Testis (tissue), 3 donors: ENCODE data around the gene C11orf91. TPM values are rescaled to one million over a fixed set of nuclear protein-coding genes. Genes with fewer than 3 reads are reported as not detected.
"Not testable (repeated sequence)": the region's sequence is repeated elsewhere in the genome, so short reads cannot be mapped to it uniquely, and the experiment has no call there.

Source experiments
- DNase-seq: peaks from one replicate; pipeline ENCODE4 v3.0.0-alpha.2; 2019
- H3K27ac ChIP-seq, 2 donors: fragments of 200-600 bp; sonication (generic); one replicate each; pipeline ENCODE4 v1.5.1; 2019
- H3K27me3 ChIP-seq: fragments of 200-600 bp; sonication (generic); one replicate; pipeline ENCODE4 v1.5.1; 2019
- H3K36me3 ChIP-seq: fragments of 200-600 bp; sonication (generic); one replicate; pipeline ENCODE4 v1.5.1; 2017; ENCODE audit warnings: low read depth; ENCODE audit errors: missing control alignments
- H3K4me1 ChIP-seq: fragments of 200-600 bp; sonication (generic); one replicate; pipeline ENCODE4 v1.5.1; 2019
- H3K4me3 ChIP-seq, 2 donors: fragments of 200-600 bp; sonication (generic); one replicate each; pipeline ENCODE4 v1.5.1; 2017 to 2019
- H3K9me3 ChIP-seq: fragments of 200-600 bp; sonication (generic); one replicate; pipeline ENCODE4 v1.5.1; 2017
- CTCF ChIP-seq, 3 experiments: fragments of 450-650 bp in 2 of 3; fragments of 200-600 bp in 1 of 3; sonication (generic) in 1 of 3; IDR thresholded peaks; one replicate each; pipeline ENCODE4 v1.5.1; 2016 to 2019; ENCODE audit warnings: antibody characterized with exemption in 3 of 3, mild to moderate bottlenecking in 2 of 3, moderate library complexity in 1 of 3
- POLR2A ChIP-seq: fragments of 450-650 bp; IDR thresholded peaks from one replicate; pipeline ENCODE4 v1.6.1; 2017; ENCODE audit warnings: antibody characterized with exemption, mild to moderate bottlenecking, moderate library complexity
- WGBS, 2 donors: methylation state at CpG; one replicate each; pipeline ENCODE4 v1.1.5; 2018; 5-methylcytosine and 5-hydroxymethylcytosine counted together
- intact Hi-C: fragments of 100-400 bp; cut with DNase I; formaldehyde crosslinking; loops from one replicate; pipeline ENCODE4 v1.15.1; 2023; ENCODE audit warnings: low total_unique reads
- polyA plus RNA-seq: library from polyadenylated mRNA; stranded (reverse); fragments of 350-450 nt; fragmentation: Illumina TruSeq; extraction: RNeasy Lipid Tissue Mini Kit (QIAGEN cat#74804); gene quantifications from one replicate; pipeline ENCODE4 v1.2.3, GENCODE V29; 2014; ENCODE audit warnings: low read depth, low replicate concordance; ENCODE audit not compliant: insufficient read depth
- total RNA-seq, 2 donors: library from RNA; depleted of rRNA; stranded (reverse); fragments of >200 nt; gene quantifications; one replicate each; pipeline ENCODE4 v1.2.3, GENCODE V29; 2016

The C11orf91 gene
- total and polyA plus RNA-seq, 3 donors from 2014 or later: 0.81 to 12.8 TPM; not detected in 1

DNA sequence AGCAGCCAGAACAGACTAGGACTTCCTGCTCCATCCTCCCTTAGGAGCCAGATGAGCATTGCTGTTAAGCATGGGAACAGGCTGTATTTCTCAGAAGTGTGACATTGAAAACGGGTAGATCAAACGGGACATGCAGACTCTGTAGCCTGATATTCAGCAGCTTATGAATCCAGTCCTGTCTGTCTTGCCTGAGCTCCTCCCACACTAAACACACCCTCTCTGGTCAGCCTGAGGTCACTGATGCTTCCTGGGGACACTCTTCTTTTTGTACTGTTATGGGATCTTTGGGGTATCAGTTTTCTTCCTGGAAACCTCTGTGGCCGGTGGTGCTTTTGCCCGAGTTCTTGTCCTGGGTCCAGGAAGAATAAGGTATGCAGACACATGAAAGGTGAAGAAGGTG lies 35.8 kb downstream of the C11orf91 start:
- H3K27me3 ChIP-seq: no peaks in the 10 kb centered on the region
- WGBS, 2 donors: 60 to 62% methylated on average over 4 of the region's 4 CpGs
- no peaks in the 10 kb centered on the region for H3K36me3 ChIP-seq
- H3K4me1 ChIP-seq: no peaks in the 10 kb centered on the region
- intact Hi-C loops: no loop called here
- no peak for TF ChIP-seq CTCF (IDR thresholded peaks at IDR 0.05)
- no peak for TF ChIP-seq POLR2A
- no peak for DNase-seq
- H3K27ac ChIP-seq: no peak overlapping the region
- no peaks in the 10 kb centered on the region for H3K9me3 ChIP-seq
- no peak overlapping the region for H3K4me3 ChIP-seq

DNA sequence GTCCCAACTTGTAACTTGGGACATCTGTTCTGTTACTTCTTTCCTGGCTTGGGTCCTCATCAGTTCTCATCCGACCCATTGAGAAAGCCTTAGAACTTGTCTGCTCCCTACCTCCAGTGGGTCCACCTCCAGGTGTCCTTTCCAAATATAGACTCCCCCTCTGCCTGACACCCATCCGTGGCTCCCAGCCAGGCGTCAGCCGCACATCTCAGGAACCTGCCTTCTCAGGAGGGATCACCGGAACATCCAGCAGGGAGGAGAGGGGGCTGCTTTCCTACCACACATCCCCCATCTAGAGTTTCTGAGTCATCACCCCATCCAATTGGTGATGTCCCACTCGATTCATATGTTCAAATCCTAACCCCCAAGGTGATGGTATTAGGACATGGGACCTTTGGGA lies 36.5 kb downstream of the C11orf91 start:
- no peaks in the 10 kb centered on the region for H3K27me3 ChIP-seq
- H3K4me3 ChIP-seq: no peak overlapping the region
- no peaks in the 10 kb centered on the region for H3K9me3 ChIP-seq
- TF ChIP-seq CTCF (IDR thresholded peaks at IDR 0.05): no peak
- TF ChIP-seq POLR2A: no peak
- DNase-seq: no peak
- H3K27ac ChIP-seq: no peak overlapping the region
- no peaks in the 10 kb centered on the region for H3K4me1 ChIP-seq
- H3K36me3 ChIP-seq: no peaks in the 10 kb centered on the region
- 93 to 95% methylated on average over 6 of the region's 6 CpGs for WGBS, 2 donors
- intact Hi-C loops: no loop called here

DNA sequence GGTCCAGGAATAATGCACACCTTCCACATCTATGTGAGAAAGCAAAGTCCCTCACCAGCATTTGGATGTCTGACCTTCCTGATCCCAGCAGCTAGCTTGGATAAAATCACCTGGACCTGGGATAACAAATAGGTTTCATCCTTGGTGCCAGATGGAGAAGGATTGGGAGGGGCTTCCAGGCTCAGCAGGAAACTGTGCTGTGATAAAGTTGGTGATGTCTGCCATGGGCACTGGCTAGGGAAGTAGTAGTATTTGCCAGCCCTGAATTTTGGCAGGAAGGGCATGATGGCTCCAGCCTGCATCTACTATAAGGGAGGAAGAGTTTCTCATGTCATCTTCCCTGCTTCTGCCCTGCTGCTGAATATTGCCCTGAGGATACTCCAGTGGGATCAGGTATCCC lies 37.5 kb downstream of the C11orf91 start:
- intact Hi-C loops: no loop called here
- Histone ChIP-seq H3K27ac (no peak overlapping the region), H3K9me3 (no peaks in the 10 kb centered on the region), H3K36me3 (no peaks in the 10 kb centered on the region), H3K4me3 (no peak overlapping the region), H3K27me3 (no peaks in the 10 kb centered on the region), H3K4me1 (no peaks in the 10 kb centered on the region)
- no peak for DNase-seq
- no peak for TF ChIP-seq POLR2A
- TF ChIP-seq CTCF (IDR thresholded peaks at IDR 0.05): no peak

DNA sequence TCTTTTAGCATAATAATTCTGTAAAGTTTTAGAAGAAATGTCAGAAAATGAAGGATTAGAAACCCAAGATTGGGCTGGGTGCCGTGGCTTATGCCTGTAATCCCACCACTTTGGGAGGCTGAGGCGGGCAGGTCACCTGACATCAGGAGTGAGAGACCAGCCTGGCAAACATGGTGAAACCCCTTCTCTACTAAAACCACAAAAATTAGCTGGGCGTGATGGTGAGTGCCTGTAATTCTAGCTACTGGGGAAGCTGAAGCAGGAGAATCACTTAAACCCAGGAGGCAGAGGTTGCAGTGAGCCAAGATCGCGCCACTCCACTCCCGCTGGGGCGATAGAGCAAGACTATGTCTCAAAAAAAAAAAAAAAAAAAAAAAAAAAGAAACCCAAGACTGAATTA lies 39.1 kb downstream of the C11orf91 start:
- H3K9me3 ChIP-seq, intact Hi-C loops, DNase-seq, H3K4me3 ChIP-seq, H3K27ac ChIP-seq, H3K27me3 ChIP-seq, H3K4me1 ChIP-seq, H3K36me3 ChIP-seq: not testable (repeated sequence)
- WGBS, 2 donors: 94 to 95% methylated on average over 7 of the region's 7 CpGs

DNA sequence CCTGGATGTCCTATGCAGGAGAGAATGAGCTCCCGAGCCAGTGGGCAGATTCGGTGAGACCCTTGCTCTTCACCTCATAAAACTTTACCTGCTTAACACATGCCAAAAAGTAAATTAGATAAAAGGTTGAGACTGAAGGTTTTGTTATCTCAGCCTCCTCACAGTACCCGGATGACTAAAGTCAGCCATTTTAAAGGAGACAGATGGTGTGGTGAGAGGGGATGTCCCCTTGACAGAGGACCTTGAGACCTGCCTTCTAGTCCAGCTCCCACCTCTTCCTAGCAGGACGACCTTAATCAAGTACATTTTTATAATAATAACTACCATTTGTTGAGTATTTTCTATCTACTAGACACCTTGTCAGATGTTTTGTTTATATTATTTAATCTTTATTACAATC lies 39.7 kb downstream of the C11orf91 start:
- H3K4me1 ChIP-seq: no peaks in the 10 kb centered on the region
- H3K27me3 ChIP-seq: no peaks in the 10 kb centered on the region
- H3K27ac ChIP-seq: no peak overlapping the region
- DNase-seq: no peak
- TF ChIP-seq CTCF (IDR thresholded peaks at IDR 0.05) (no peak), POLR2A (no peak)
- intact Hi-C loops: no loop called here
- H3K9me3 ChIP-seq: no peaks in the 10 kb centered on the region
- H3K36me3 ChIP-seq: no peaks in the 10 kb centered on the region
- no peak overlapping the region for H3K4me3 ChIP-seq
- WGBS, 2 donors: 84 to 92% methylated on average over 4 of the region's 4 CpGs
